Hematopoietic multipotent progenitor cell (in vitro differentiated cells): ENCODE data around the gene RANBP3. TPM values are rescaled to one million over a fixed set of nuclear protein-coding genes. Genes with fewer than 3 reads are reported as not detected.

Experiments
- DNase-seq, 3 donors: peaks; one replicate each; pipeline ENCODE4 v3.0.0-alpha.2; 2011 to 2015; ENCODE audit warnings: low read depth in 2 of 3, low spot score in 2 of 3
- total RNA-seq: library from RNA; depleted of rRNA; stranded (reverse); fragments of >200 nt; gene quantifications from one replicate; pipeline ENCODE4 v1.2.3, GENCODE V29; 2012

Gene RANBP3
- total RNA-seq, 1 donor = 61.9 TPM

DNA sequence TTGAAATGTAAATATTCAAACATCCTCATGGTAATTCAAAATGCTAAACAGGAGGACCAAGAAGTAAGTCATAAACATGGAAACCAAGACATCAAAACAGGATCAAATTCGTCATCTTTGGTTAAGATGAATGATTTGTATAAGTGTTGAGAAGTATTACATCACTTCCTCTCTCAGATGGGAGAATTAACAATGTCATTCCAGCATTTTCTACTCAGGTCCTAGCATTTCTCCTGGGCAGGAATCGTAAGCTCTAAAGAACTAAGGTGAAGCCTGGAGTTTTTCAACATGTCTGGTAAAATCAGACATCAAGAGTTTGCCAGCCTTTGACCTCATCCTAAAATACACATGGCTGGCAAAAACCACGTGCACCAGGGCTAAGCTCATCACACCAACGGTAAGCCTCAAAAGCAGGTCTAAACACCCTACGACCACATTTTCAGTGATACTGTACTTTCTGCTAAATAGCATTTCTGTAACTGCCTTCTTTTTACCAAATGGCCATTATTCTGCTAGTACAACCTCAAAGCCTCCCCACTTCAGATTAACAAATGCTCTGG is 24.8 kb downstream of the RANBP3 start:
- DNase-seq = peak in 1 of 3 donors; percentile 26

DNA sequence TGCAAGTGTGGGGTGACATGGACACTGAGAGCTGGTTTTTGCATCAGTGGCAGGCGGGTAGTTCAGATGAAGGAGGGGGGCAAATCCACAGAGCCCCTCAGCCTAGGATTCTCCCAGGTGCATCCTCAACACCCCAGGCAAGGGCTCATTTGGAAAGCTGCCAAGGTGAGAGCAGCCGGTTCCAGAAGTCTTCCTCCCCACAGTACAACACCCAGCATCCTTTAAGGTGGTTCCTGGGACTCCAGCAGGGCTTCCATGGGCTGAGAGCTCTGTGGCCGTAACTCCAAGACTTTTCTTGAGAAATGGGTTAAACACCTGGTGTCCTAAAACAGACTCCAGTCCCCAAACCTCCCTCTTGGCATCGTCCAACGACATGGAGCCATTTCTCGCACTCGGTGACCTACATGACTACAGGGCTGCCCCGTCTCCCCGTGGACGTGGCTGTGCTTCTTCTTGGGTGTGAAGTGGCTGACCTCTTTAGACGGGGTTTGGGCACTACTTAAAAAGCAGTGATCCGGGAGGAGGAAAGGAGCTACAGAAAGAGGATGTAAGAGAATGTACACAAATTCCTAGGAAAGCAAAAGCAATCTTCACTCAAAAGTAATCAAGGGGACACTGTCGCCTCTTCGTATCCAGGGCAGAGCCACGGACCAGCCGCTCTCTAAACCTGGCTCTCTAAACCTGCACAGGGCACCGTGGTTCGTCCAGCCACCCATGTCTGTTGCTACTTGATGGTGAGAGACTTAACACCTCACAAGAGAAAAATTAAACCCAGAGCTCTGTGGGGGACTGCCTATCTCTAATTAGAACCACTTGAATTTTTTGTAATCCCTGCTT is 25.5 kb downstream of the RANBP3 start:
- peak in 1 of 3 donors; percentile 36 for DNase-seq

DNA sequence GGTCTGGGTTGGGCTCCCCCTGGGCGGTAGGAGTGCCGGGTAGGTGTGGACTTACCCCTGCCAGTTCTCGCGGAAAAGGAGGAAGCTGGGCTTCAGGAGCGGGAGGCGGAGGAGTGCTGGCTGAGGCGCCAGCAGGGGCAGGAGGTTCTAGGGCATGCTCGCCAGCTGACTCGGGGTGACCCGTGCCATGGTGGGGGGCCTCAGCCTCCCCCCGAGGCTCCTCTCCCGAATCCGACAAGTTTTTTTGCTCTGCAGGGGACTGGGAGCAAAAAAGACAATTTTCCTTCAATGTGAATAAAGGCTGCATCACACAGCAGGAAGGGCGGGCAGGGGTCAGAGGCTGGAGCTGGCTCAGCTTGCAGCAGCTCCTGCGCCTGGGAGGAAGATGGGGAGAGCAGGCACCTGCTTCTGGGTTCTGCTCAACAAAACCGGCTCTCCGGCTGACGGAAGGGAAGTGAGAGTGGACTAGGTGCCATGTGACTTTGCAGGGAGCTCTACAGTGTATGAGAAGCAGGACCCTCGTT is 26.5 kb downstream of the RANBP3 start:
- DNase-seq = peak in 1 of 3 donors; percentile 23

DNA sequence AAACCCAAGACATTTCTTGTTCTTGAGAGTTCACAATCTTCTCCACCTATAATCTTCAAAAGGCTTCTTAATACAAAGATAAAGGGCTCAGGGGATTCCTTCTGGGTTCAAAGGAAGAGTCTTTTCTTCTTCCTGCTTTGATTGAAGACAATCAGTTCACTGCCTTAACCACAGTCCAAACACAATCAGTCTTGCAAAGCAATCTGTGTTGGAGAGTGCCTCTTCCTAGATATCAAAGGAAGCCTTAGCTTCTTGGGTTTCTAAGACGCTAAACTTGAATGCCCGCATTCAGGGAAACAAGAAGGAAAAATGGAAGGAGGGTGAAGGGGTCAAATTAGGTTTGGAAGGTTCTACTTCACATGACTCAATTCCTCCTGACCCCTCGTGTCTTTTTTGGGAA is 27.2 kb downstream of the RANBP3 start:
- no peak for DNase-seq

DNA sequence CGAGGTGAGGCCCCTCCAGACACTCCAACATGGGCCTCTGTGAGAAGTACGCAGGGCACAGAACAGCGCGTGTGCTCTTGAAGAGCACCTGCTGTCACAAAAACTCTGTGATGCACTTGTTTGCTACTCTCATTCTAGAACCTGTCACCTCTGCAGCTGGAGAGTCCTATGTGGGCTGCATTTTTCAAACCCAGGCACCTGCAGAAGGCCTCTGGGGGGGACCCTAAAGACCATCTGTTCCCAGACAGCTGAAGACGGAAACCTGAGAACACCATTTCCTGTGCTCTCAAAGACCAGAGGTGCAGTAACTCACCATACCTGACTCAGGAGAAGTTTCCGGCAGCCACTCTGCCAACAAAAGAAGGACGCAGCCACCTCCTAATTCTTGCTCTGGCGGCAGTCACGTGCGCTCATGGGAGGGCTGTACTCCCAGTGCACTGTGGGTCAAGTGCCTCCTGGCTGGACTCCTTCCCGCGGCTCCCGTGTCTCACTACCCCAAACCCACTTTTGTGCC is 28.1 kb downstream of the RANBP3 start:
- peak in 1 of 3 donors; percentile 41 for DNase-seq

DNA sequence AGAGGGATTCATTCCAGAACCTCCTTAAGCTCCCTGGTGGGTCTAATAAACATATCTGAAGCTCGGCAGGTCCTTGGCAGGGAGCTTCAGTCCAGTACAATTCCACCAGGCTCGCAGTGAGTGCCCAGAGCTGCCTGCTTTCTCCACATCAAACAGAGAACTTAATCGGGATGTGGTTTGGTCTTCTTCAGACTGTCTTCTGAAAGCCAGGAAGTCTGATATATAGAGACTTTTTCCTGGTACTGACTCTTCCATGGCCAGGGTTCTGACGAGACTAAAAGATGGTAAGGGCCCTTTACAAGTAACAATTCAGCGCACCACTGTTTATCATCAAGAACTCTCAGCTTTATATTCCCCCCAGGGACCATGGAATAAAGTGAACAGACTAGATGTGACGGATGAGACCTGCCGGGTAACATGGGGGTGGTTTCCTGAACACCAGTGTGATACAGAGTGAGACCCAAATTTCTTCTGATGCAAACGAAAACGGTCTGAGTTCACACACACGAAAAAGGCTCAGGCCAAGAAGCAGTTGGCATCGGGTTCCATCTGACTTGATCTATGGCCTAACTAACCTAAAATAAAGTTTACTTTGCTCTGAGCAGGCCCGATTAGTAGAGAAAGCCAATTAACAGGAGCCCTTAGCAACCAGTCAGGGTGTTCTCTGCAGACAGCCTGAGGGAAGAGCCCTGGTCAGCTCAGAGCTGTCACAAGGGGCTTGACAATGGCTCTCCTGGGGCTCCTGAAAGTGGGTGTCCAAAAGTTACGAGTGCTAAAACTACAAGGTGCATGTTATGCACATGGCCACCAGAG is 29.0 kb downstream of the RANBP3 start:
- DNase-seq = no peak

DNA sequence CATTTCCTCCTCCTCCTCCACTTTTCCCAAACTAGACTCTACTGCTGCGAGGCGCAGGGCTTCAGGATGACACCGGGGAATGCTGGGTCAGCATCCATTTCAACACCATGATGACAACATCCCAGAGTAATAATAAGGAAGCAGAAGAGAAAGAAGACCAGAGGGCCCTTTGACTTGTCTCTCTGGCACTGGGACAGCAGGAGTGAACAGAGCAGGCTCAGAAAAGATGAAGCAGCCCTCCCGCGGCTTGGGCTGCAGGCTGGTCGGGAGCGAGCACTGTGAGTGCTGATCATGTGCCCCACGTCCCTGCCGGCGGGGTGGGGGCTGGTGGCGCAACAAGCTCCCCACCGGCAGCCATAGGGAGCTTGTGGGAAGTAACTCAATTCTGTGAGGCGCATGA is 30.5 kb downstream of the RANBP3 start:
- no peak for DNase-seq

DNA sequence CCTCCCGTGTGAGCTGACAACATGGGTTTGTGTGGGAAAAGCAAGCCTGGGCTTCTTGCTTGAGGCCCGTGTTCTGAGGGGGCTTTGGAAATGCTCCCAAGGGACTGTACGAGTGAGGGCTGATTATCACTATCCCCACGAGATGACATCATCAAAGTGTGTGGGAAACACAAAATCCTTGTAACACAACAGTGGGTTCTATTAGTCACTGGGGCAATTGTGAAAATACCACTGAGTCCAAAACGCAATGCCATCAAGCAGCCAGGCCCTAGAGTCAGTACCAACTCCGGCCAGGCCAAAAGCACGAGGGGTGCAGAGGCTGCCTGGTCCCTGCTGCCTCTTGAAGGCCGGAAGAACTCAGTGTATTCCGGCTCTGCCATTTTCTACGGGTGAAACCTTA is 34.3 kb downstream of the RANBP3 start:
- no peak for DNase-seq

DNA sequence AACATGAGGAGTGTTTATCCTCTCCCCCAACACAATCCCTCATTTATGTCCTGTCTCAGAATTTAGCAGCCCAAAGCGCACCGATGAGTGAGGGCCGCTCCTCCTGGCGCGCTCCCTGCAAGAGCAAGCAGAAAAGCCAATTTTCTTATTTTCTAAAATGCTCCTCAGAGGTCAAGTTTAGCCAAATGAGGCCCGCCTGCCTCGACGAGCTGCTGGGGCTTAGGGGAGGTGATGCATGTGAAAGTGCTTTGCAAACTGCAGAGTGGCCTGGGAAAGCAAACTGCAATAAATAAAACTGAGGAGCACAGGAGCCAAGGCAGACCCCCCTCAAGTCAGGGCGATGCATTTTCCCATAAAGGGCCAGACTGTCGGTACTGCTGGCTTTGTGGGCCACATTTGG is 34.9 kb downstream of the RANBP3 start:
- no peak for DNase-seq

DNA sequence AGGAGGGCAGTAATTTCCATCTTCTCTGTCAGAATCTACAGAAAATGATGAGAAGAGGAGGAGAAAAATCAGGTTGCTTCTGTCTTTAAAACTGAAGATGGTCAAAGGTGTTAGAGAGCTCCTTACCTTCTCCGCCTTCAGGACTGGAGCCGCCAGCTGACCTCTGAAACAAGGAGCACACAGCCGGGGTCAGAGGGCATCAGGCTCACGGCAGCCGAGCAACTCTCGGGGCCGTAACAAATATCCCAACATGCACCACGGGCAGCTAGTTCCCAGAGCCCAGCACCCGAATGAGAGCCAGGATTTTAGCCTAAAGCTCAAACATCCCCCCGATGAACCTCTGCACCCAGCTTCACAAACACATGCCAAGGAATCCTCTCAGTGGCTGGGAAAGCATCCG is 36.3 kb downstream of the RANBP3 start:
- DNase-seq = no peak

DNA sequence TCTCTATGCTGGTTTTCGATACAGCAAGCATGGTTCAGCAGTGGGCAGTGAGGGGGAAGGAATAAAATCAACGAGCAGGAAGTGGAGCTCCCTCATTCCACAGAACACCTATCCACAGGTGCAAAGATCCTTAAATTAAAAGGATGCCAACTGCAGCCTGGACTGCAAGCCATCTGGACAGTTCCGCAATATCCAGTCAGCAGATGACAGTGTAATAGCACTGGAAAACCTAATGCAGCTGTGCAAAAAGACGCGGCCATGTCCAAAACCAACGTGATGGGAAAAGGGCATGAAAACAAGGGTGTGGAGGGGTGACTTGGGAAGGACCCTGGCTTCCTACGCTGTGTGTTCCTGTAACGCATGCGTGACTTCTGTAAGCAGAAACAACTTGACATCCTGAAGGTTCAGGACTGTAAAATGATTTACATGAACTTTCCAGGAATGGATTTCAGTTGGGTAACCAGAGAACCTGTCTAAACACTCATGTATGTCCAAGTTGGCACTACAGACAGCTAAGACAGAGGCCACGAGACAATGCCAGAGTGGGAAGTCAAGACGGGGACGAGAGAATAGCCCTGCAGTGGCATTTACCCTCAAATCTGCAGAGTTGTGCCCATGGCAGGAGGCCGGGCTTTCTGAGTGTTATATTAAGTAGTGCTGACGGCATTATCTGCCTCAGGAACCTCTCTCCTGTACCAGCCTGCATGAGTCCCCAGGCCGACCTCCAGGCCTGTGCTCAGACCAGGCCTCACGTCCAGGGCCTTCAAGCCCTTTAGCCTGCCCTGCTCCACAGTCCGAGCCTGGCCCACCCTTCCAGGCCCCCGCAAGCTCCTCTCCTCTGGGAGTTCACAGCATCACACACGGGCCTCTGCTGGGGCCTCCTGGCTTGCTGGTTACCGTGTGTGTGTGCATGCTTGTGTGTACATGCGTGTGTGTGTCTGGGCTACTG is 37.4 kb downstream of the RANBP3 start:
- DNase-seq = no peak

DNA sequence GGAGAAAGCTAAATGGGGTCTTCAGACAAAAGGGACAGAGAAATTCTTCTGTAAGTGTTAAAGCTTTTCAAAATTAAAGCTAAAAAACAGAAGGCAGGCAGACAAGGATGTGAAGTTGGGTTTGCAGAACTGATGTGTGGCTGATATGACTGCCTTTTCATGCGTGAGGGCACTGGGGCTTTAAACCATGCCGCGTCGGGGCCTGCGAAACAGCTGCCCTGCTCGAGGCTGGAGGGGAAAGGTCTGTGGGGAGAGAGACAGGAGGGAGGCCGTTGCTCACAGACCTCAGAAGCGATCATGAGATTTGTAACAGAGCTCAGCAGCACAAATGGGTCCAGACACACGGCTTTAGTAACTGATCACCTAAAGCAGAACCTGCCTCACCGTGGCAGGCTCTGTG is 40.4 kb downstream of the RANBP3 start:
- no peak for DNase-seq

DNA sequence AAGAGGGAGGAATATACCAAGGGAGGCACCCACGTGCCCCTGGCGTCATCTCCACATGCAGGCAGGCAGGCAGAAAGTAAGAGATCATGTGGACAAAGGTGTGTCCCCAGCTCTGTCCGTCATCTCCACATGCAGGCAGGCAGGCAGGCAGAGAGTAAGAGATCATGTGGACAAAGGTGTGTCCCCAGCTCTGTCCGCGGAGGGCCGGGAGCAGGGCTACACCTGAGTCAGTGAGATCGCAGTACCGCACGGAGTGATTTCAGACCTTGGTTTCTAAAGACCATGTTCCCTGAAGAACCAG is 41.7 kb downstream of the RANBP3 start:
- DNase-seq = no peak

DNA sequence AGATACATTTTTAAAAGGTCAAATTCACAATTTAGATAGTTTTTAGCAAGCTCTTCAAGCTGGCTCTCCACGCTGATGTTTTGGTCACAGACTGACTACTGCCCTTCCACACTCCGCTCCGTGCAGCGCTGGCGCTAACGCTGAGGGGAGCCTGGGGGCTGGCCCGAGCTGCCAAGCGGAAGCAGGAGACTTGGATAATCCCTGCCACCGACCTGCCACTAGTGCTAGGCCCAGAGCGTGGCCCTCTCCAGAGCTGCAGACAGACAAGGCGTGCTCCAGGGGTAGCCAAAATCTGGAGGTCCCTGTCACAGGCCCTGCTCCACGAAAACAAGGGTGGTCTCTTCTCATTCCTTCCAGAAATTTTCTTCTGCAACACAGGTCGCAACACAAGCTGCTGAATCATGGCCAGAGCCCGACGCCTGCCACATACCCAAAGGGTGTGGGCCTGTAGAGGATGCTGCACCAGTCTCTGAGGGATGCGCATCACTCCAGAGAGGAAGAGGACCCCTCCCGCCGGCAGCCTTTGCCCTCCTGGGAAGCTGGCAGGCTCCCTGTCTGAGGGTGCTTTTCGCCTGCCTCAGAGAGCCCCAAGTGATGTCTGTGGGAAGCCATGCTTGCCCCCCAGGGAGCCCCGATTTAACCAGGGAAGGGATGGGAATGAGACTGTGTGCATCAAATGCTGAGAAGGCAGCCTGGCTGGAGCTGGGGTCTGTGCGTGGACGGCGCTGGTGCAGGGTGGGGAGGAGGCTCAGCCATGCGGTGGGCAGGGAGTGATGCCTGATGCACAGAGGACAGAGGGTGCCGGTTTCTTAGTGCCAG is 42.3 kb downstream of the RANBP3 start:
- DNase-seq = no peak

DNA sequence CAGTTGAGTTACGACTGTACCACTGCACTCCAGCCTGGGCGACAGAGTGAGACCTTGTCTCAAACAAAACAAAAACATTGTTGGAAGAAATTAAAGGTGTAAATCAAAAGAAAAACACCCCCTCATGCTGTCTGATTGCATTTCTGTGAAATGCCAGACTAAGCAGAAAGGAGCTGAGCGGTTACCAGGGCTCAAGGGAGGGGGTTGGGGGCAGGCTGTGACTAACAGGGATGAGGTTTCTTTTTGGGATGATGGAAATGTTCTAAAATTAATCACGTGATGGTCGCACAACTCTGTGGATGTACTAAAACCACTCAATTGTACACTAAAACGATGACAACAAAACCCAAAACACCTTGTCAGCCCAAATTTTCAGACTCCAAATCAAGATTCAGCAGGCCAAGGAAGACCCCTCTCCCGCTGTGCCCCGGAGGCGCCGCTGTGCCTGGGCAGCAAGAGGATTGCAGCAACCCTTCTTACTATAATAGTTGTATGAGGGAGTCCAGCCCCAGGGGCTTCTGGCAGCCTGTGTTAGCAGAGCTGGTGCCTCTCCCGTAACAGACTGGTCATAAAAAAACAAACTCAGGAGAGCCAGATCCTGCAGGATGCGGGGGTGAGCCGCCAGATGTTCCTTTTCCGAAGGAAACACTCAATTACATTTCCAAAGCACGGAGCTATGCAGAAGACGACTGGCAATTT is 43.0 kb downstream of the RANBP3 start:
- DNase-seq = no peak

DNA sequence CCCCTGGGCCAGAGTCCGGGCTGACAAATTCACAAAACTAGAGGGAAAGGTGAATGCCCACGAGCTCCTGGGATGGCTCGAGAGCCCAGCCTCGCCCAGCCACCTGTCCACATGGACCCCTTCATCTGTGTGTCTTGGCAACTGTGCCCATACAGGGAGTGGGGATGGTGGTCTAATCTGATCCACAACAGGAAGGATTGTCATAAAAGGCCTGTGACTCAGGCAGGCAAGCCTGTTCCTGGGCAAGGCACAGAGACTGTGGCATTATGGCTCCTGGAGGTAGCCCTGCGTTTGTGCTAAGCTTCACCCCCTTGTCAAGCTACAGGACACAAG is 43.9 kb downstream of the RANBP3 start:
- DNase-seq = no peak

DNA sequence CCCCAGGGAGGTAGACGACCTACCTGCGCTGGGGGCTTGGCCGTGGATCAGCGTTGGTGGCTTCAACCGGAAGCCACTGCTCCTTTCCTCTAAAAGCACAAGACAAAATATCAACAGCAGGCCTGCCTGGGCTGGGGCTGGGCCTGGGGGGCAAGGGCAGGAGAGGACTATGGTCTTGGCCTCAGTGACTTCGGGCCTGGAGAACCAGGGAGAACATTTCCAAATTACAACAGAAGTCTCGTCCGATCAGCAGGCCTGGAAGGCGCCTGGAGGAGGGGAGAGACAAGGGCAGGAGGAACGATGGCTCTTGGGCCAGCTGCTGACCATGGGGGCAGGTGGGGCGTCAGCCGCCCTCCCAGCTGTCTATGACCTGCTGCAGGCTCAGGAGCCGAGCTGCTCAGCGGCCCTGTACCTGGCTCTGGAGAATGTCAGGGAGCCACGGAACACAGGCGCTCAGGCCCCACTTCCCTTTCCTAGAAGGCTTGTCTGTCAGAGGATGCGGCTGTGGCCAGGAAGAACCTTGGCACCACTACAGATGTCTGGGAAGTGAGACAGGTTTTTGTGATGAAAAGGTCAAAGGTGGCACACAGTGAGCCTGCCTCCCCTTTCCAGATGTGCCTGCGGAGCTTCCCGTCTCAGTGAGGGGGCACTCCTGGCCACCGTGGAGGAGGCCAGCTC is 44.4 kb downstream of the RANBP3 start:
- DNase-seq = no peak

DNA sequence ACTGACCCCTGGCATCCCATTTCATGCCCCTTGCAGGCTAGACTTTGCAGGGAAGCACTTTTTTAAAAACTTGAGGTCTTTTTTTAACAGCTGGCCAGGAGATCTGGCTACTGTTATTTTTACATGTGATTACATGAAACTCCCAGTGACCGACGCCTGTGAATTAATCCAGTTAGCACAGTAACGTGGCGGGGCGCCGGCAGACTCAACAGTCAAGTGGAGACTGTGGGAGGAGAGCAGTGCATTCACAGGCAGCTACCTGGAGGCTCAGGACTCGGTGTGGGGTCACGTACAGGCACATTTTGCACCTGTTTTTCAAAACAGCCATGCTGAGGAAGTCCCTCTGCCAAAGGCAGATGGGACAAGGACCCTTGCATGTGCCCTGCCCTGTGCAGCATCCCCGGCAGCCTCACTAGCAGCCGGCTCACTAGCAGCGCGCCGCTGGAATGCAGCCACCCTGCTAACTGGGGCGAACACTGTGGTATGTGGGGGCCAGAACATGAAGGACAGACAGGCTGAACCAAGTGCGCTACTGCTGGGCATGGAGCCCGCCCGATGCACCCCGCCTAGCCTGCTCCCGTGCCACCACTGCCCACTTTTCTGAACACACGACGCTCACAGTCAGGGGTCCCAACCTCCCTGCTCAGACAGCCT is 45.2 kb downstream of the RANBP3 start:
- DNase-seq = no peak
